Measurements from ENCODE around the gene CERS6.

The CERS6 gene

DNA sequence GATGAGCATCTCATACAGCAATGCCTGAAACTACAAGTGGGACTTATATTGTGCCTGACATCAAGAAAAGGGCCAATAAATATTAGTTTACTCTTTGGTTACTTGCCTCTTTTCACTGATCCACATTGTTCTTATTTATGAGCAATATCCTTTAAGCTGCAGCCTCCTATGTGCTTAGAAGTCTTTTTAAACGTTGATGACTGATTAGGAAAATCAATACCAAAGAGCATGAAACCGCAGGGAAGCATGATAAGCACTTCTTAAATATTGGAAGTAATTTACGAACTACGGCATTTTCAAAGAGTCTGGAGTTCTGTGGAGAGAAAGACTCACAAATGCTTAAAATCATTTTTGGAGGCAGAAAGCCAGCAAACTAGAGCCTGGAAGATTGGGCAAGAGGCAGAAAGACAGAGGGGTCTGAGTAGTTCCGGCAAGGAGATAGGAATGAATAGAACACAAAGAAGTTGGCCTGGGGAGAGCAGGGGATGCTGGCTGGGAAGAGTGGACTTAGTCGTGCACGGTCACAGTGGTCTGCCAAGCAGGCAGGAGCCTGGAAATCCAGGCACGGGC, 223.8 kb downstream of the CERS6 start:
- DNase-seq, result no peak

DNA sequence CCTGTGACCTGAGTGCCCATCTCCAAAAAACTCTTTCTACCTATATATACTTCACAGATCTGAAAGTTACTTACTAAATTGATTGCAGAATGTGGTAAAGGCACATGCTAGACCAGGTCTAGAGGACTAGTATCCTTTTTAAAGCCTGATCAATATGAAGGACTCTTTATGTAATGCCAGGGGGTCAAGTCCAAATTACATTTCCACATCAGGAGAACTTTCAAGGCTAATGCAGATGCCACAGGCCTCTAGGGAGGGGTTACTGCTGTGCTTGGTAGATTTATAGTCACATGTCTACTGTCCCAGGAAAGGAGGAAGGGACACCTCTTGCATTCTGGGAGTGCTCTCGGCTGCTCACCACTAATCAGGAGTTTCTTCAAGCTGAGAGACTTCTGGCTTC, 227.9 kb downstream of the CERS6 start:
- DNase-seq, result no peak

DNA sequence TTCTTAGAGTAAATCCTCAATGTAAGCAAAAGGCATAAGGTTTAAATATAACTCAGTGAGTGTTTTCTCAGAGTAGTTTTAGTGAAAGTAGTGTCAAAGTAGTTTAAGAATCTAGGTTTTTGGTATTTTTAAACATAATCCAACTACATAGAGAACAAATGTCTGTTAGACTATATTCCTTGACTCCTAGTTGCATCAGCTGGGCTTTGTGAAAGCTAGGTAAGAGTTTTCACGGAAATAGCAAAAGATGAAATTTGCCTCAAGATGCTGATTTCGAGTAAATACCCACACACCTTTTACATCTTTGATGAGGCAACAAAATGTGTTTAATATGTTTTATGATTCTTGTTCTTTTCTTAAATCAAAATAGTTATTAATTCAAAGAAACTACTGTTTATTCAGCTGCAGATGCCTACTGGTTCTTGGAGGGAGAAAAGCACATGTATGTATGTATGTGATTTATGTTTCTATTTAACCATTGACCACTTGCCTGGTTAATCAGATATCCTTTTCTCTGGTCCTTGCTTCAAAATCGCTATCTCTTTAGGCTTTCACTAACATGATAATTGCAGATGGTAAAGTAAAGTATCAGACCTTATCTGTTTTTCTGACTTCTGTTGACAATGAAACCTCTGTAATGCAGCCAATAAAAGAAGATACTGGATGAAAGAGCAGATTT, 229.0 kb downstream of the CERS6 start:
- no peak for DNase-seq

DNA sequence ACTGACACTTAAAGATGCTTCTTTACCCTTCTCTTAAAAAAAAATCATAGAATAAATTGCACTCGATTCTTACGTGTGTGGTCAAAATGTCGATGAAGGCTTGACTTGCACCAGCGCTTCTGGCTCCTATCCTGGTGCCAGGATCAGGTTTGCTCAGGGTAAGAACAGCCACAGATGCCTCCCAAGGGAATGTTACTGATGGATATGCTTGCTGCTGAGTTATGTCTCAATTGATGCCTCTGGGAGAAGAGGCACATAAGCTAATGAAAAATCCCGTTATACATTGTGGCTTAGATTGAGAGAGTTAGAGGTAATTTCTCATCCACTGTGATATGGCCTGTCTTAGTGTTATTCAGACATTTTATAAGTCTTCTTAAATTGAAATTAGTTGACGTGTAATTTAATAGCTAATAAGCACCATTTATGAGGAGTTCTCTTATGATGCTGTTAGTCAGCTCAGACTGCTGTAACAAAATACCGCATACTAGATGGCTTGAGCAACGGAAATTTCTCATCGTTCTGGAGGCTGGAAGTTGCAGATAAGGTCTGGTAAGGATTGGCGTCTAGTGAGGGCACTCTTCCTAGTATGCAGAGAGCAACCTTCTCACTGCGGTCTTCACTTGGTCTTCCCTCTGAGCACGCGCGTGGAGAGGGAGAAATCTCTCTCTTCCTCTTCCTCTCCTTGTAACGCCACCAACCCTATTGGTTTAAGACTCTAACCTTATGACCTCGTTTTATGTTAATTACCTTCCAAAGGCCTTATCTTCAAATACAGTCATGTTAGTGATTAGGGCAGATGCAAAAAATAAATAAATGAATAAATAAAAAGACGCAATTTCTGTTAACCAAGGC, 229.8 kb downstream of the CERS6 start:
- peak in 1 of 2 donors; percentile 86 for DNase-seq

DNA sequence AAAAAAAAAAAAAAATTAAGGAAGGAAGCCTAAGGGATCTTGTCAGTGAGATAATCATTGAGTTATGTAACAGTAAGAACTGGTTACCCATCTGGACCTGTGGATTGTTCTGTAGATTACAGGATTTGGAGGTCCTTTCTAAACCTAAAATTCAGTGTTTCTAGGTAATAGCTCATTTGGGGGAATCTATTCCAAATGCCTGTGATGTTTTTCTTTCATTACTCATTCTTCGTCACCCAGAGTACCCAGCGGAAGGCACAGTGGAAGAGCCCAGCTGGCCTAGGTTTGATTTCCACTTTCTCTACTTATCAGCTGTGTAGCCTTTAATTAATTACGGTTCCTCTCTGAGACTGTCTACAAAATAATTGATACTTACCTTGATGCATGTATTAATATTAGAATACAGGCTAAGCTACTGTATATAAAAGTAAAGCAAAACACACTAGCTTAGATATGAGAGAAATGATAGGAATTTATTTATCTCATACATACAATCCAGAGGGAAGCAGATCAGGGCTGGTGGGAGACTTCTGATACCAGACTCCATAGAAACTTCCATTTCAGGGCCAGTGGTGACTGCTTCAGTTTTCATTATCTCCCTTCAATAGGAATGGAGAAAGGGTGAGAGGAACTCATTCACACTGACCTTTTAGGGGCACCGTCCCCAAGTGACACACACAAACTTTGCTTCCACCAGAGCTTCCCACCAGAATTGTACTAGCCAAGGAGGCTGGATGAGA, 230.6 kb downstream of the CERS6 start:
- DNase-seq, result peak in 1 of 2 donors; percentile 44

DNA sequence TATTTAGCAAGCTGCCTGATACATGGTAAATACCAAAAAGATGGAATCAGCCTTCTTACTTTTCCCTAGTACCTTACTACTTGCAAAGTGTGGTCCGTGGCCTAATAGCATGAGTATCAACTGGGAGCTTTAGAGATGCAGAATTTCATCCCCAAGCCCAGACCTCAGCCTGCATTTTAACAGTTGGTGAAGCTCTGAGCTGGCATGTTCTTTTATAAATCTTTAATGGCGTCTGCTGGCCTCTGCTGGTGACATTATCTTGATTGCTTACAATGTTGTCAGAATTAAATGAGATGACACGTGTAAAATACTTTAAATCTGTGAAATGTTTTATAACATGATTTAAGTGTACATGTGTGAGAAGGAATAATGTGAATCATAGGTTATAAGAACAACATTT, 231.2 kb downstream of the CERS6 start:
- peak in 1 of 2 donors; percentile 24 for DNase-seq

DNA sequence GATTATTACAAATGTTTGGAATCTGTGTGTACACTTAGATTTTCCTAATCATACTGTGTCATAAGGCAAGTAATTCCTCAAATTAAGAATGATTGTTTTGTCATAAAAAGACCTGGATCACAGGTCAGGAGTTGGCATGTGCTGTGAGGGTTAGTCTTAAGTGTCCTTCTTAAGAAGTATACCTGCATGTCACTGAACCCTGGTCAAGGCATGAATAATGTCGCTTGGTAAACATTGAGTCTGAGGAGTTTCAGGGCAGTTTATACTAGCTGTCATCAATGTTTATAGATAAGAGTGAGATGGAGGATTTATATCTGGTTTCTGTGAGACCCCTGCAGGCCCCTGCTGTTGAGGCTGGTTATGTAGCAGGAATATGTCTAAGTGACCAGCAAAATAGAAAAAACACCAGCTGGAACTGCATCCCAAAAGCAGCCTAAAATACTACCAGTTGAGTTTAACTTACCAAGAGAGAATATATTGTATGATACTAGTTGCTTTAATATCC, 234.4 kb downstream of the CERS6 start:
- DNase-seq, result no peak

DNA sequence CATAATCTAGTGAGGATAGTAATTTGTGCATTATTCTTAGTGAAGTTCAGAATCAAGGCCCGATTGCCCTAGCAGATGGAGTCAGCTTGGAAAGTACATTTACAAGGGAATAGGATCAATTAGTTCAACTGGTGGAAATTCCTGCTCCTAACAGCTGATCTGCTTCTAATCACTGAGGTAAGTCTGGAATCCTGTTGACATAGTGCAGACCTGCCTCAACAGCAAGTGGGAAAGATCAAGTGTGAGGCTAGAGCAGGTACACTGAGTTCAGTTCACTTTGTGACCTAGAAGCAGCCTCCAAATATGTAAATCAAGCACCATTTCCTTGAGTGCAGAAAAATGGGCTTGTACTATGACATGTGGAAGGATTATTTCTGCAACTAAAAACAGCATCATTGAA, 235.1 kb downstream of the CERS6 start:
- no peak for DNase-seq

DNA sequence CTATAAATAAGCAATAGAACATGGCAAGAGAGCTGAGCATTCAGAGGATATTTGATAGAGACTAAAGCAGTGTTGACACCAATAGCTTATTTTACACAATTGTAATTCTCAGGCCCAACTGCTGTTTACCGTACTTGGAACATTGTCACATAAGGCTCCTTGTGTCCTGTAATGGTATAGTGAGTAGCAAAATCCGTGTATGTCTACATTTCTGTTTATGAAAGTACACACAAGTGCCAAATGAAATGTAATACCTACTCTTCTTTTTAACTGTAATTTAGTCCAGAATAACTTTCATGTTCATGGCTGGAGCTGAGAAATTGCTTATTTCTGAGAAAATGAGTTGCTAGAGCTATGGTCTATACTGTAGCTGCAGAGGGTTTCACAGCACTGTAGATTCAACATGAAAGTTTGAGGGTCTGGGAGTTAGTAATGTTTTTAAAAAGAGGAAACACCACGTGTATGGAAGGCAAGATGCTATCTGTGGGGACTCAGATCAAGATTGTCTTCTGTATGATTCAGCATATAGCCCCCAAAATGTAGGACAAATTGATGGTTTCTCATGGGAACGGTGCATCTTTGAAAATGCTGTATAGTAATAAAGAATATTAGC, 236.2 kb downstream of the CERS6 start:
- DNase-seq, result peak in 1 of 2 donors; percentile 35

DNA sequence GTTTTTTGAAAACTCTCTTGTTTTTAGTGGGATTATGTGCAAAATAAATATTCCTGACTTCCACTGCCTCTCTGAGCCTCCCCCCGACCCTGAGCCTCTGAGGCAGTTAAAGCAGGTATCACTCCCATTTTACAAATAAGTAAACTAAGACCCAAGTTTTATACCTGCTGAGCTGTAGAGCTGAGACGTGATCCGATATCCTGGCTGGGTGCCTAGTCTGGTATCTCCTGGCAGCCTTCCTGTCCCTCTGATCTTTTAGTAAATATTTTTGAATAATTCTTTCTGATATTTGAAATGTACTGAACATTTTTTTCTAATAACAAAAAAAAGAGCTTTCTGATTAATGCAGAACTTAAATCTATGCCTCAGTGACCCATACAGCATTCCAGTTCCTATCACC, 238.1 kb downstream of the CERS6 start:
- no peak for DNase-seq

DNA sequence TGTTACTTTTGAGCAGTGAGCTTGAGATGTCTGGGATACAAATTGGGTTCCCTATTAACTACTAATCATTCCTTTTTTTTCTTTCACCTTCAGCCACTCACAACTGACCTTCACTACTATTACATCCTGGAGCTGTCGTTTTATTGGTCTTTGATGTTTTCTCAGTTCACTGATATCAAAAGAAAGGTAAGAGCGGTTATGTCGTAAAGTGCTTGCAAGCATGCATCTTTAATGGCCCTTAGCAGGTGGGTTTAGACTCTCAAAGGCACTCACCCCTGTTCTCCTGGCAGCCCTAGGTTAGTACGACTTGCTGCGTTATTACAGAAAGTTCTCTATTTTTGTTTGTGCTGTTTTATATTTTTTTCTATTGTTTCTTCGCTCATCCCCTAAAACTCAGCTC, 238.8 kb downstream of the CERS6 start:
- DNase-seq, result no peak

DNA sequence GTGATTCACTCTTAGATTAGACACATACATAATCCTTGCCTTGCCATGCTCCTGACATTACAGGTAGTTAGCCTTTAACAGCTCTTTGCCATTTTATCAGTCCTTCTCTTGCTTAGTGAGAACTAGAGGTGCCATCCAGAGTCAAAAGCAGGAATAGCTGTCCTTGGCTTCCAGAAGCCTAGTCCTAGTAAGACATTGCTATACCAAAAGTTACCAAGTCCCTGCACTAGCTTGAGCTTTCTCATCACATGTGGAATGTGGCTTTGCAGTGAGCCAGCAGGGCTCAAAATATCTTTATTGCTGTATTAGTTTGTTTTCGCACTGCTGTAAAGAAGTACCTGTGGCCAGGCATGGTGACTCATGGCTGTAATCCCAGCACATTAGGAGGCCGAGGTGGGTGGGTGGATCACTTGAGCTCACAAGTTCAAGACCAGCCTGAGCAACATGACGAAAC, 241.6 kb downstream of the CERS6 start:
- no peak for DNase-seq

DNA sequence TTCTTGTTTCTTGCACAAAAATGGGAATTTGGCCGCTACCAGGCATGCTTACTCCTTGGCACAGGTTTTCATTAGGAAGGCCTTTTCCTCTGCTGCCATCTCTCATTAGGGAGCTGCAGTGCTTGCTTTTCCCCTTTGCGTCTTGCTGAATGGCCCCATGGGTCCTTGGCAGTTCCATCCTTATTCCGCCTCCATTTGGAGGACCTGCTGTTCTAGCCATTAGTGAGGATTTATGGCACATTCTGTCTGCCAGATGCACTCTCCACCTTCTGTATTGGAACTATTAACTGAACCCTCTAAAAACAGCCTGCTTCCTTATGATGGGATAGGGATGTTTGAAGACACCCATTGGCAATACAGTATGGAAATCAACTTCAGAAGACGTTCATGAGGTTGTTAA, 242.9 kb downstream of the CERS6 start:
- no peak for DNase-seq

DNA sequence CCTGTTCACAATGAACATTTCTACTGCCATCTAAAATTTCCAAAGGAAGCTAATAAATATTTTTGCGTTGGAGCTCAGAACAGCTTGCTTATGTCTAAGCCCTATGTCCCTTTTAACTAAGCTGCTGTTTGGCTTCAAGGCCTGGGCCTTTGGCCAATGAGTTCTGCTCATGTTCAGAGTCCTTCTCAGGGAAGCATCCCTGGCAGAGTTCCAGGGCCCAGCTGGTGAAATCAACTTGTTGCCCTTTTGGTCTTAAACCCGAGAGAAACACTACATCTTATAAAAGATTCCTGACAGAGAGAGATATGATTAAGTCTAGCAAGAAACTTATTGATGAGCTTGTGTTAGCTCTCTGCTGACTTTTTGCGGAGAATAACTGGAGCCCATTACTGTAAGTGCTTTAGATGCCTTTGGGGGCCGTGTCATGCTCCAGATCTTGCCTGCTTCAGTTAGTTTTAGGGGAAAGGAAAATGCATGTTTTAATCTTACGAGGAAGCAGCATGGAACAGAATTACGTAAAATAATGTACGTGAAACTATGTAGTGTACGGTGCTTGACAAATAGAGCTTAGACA, 243.9 kb downstream of the CERS6 start:
- DNase-seq, result no peak

DNA sequence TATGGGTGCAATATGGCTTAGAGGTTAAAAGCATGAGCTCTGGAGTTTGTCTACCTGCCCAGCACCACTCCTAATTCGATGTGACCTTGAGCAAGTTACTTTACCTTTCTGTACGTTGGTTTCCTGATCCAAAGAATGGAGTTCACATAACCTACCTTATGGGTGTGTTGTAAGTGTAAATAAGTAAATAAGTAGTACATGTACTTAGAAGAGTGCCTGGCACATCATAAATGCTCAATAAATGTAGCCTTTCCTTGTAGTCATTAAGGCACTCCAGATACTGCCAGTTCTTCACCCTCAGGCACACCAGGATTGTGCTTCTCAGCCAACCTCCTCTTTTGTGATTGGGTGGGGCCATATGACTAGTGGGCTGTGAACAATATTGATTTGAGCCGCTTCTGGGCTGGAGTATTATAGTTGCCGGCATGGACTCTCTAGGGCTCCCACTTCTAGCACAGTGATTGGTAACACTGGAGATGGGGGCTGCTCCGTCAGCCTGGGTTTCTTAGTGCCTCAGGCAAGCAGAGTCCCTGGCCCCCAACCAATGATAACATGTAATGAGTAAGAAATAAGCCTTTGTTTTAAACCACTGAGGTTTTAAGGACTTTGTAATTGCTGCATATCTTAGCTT, 244.7 kb downstream of the CERS6 start:
- no peak for DNase-seq

DNA sequence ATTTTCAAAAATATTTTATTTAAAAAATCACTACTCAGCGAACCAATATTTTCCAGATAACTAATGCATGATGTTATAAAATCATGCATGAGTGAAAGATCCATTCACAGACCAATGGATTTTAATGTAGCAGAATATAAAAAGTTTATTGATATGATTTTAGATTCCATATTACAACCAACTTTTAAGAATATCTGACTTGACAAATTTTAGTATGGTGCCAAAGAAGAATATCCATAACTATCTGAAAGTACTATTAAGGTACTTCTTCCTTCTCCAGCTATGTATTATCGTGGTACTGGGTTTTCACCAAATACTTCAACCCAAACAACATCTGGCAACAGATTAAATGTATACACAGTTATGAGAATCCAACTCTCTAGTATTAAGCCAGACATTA, 246.5 kb downstream of the CERS6 start:
- DNase-seq, result no peak

DNA sequence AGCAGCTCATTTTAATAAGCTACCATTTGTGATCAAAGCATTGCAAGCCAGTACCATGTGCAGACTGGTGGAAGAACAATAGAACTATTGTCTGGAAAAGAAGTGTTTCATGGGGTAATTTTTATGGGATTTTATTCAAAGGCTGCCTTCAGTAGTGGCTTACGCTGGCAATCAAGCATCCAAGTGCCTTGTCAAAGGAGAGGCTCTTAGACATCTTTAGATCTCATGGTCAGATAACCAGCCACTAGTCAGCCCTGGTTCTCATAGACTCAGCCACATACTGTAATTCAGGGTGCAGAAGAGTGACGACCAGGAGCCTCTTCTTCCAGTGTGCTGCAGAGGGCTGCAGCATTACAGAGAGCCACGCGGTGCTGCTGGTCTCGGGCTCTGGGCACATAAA, 247.9 kb downstream of the CERS6 start:
- DNase-seq, result no peak

DNA sequence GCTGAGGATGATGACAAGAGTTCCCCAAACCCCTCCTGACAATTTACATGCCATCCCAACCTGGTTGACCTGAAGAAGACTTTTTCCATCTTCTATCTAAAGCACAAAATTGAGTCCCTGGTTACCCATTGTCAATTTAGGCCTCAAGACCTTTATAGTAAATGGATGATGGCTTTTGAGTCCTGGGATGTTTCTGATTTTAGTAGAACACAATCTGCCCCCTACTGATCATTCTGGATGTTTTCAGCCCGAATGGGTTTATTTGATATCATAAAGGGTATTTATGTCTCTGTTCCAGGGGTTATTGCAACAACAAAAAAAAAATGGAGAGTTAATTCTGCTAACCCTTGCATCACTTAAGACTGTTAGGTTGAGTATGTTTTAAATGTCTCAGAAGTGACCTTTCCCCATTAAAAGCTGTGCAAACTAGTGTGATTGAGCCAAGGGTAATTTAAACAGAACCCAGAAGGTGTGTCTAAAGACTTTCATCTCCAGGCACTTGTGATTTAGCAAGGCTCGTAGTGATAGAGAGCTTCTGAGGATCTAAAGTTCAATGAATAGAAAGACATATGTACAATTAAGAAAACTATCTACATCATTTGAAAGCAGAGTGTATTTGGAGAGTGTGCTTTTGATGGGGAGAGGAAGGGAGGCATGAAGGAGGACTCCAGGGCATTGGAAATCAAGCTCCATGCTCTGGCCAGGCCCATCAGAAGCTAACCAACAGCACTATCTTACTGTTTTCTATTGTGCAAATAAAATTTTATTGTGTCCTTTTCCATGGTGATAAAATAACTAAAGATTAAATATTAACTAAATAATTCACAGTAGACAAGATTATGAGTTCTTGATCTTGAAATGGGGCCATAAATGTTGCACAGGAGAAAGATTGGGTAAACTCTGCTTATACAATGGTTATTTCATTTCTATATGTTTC, 249.7 kb downstream of the CERS6 start:
- DNase-seq, result peak in 1 of 2 donors; percentile 36

DNA sequence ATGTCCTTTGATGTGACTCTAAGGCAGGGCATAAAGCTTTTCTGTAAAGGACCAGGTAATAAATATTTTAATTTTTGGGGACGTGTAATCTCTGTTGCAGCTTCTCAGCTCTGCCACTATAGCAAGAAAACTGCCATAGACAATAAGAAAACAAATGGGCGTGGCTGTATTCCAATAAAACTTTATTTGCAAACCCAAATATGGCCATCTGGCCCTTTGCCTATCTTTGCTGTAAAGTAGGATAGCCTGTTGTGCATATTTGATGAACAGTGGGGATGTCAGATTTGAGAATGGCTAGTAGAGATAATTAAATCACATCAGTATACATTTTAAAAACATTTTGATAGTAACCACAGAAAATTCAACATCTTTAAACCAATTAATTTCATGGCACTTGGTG, 250.7 kb downstream of the CERS6 start:
- no peak for DNase-seq

DNA sequence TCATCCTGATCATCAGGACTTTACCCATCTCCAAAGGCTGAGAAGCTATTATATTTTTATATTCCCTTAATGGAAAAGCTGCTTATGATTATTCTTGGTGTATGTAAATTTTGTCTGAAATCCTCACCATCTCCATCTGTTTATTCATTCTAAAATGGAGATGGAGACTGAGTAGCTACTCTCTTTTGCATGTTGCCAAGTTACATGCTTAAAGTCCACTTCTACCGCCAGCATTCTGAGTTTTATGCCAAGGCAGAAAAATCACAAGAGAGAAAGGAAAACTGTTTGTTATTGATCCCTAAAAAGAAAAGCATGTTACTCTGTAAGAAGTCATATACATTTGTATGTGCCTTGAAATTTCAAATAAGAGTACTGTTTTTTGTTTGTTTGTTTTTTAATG, 252.0 kb downstream of the CERS6 start:
- no peak for DNase-seq

All from bone marrow (tissue), 2 donors.